Measurements from ENCODE around the gene CHD2.

GRCh38 chr15:92897620-92898019 is 2.5 kb upstream of the CHD2 start:
- TF ChIP-seq CTCF (IDR thresholded peaks at IDR 0.05) (no peak), POLR2A (IDR thresholded peaks at IDR 0.05) (no peak)

Data from thyroid gland (tissue), 4 donors.